ENCODE results near the gene RFPL2.
"Not testable (repeated sequence)": the region's sequence is repeated elsewhere in the genome, so short reads cannot be mapped to it uniquely, and the experiment has no call there.

RFPL2 gene

DNA sequence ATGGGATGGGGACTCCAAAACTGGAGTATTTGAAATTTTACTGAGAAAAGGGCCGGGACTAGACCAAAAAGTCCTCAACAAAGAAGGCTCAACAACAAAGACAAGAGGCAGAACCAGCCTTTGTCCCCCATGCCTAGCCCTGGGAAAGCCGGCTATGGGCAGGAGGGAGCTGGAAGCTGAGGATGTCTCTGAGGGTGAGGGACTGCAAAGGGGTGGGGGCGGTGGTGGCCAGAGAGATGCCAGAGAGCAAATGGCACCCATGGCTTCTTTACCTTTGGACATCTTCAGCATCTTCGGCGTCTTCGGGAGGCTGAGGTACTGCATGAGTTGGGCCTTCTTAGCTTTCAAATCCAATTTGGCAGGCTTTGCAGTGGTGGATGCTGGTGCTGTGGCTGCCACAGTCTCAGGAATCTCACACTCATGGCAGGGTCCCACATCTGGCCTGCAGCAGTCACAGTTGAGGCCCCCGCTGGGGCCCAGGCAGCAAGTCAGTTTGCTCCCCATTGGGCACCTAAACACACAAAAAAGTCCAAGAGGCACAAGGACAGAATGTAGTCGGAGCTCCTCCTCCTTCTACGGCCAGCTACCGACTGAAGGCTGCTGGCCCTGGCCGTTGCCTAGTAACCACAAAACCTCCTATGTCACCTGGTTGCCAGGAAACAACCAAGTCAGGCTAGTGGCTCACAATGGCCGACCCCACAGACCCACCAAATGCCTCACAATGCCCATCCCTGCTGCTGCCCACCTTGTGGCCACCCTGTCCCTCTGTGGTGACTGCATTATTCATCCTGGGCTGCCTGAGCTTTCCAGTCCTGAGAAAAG, 46.0 kb downstream of the RFPL2 start, which contains the start of gene C22orf42:
Gene C22orf42, minus strand, starts transcription at position 592 of the 822 bp plus-strand sequence. Its CDS starts 88 bp downstream, at position 504.
- no peak within 1 kb of the TSS for H3K27ac ChIP-seq
- no peaks in the 10 kb centered on the region for H3K9me3 ChIP-seq (ENCODE audit: low read depth, low read length)
- TF ChIP-seq POLR2AphosphoS5 (IDR thresholded peaks at IDR 0.05; ENCODE audit: borderline replicate concordance, low read depth, low read length) = no peak
- TF ChIP-seq FOXP2 (optimal IDR thresholded peaks at IDR 0.05; ENCODE audit: control extremely low read depth, extremely low read length, insufficient read depth) = no peak
- no peak for TF ChIP-seq EZH2 (IDR thresholded peaks at IDR 0.05)
- no peaks in the 10 kb centered on the region for H3K36me3 ChIP-seq (ENCODE audit: insufficient read depth, low read length)
- no peak for DNase-seq (ENCODE audit: low read depth, low spot score)
- no peak within 1 kb of the TSS for H3K9ac ChIP-seq (ENCODE audit: insufficient read length)
- H3K4me3 ChIP-seq = no peak within 1 kb of the TSS

- not testable (repeated sequence) for H3K9me3 ChIP-seq (ENCODE audit: low read depth, low read length); H3K27ac ChIP-seq; DNase-seq (ENCODE audit: low read depth, low spot score); H3K4me3 ChIP-seq; H3K9ac ChIP-seq (ENCODE audit: insufficient read length); H3K36me3 ChIP-seq (ENCODE audit: insufficient read depth, low read length)
Measured at GRCh38 chr22:32157632-32158031, 47.2 kb downstream of the RFPL2 start.

DNA sequence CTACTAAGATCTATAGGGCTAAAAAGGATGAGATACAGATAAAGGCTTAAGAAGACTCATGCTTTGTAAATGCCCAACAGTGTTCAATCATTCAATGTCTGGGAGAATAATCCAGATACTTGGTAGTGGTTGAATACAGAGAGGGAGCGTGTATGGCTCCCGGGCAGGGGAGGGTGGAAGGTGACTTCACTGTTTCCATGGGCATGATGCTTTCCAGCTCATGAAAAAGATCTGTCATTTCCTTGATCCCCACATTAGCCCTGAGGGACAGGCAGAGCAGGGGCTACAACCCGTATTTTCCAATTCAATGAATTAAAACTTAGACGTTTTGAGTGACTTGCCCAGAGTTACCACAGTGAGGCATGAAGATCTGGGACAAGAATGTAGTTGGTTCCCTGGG, 50.1 kb downstream of the RFPL2 start:
- not testable (repeated sequence) for H3K4me3 ChIP-seq; DNase-seq (ENCODE audit: low read depth, low spot score); H3K27ac ChIP-seq; H3K9ac ChIP-seq (ENCODE audit: insufficient read length); H3K36me3 ChIP-seq (ENCODE audit: insufficient read depth, low read length); H3K9me3 ChIP-seq (ENCODE audit: low read depth, low read length)

GRCh38 chr22:32151641-32152040, 53.2 kb downstream of the RFPL2 start:
- not testable (repeated sequence) for DNase-seq (ENCODE audit: low read depth, low spot score); H3K9ac ChIP-seq (ENCODE audit: insufficient read length); H3K4me3 ChIP-seq; H3K36me3 ChIP-seq (ENCODE audit: insufficient read depth, low read length); H3K9me3 ChIP-seq (ENCODE audit: low read depth, low read length); H3K27ac ChIP-seq

DNA sequence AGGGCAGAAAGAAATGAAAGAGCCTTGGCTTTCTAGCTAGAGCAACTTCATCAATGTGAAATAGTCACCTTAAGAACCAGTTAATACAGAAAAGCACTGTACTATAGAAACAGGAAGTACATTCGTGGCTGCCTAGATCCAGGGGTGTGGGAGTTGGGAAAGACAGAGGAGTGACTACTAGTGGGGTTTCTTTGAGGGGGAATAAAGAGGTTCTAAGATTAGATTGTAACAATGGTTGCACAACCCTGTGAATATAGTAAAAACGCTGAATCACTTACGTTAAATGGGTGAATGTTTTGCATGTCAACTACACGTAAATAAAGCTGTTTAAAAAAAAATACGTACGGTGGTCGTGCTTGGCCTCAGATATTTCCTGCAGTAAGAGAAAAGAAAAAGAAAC, 54.2 kb downstream of the RFPL2 start:
- H3K27ac ChIP-seq; H3K9me3 ChIP-seq (ENCODE audit: low read depth, low read length); H3K36me3 ChIP-seq (ENCODE audit: insufficient read depth, low read length); DNase-seq (ENCODE audit: low read depth, low spot score); H3K9ac ChIP-seq (ENCODE audit: insufficient read length); H3K4me3 ChIP-seq: not testable (repeated sequence)

- H3K9me3 ChIP-seq (ENCODE audit: low read depth, low read length); H3K36me3 ChIP-seq (ENCODE audit: insufficient read depth, low read length); DNase-seq (ENCODE audit: low read depth, low spot score); H3K27ac ChIP-seq; H3K4me3 ChIP-seq; H3K9ac ChIP-seq (ENCODE audit: insufficient read length): not testable (repeated sequence)
Measured at GRCh38 chr22:32148372-32148771, 56.5 kb downstream of the RFPL2 start.

GRCh38 chr22:32147128-32147527, 57.7 kb downstream of the RFPL2 start:
- H3K27ac ChIP-seq; H3K9me3 ChIP-seq (ENCODE audit: low read depth, low read length); DNase-seq (ENCODE audit: low read depth, low spot score); H3K4me3 ChIP-seq; H3K9ac ChIP-seq (ENCODE audit: insufficient read length); H3K36me3 ChIP-seq (ENCODE audit: insufficient read depth, low read length): not testable (repeated sequence)

- H3K4me3 ChIP-seq = no peak overlapping the region
- DNase-seq (ENCODE audit: low read depth, low spot score) = peak; percentile 6
- no peaks in the 10 kb centered on the region for H3K36me3 ChIP-seq (ENCODE audit: insufficient read depth, low read length)
- H3K9me3 ChIP-seq (ENCODE audit: low read depth, low read length) = no peaks in the 10 kb centered on the region
- no peak overlapping the region for H3K27ac ChIP-seq
- H3K9ac ChIP-seq (ENCODE audit: insufficient read length) = no peak overlapping the region
- TF ChIP-seq FOXP2 (optimal IDR thresholded peaks at IDR 0.05; ENCODE audit: control extremely low read depth, extremely low read length, insufficient read depth) = no peak
- no peak for TF ChIP-seq POLR2AphosphoS5 (IDR thresholded peaks at IDR 0.05; ENCODE audit: borderline replicate concordance, low read depth, low read length)
- TF ChIP-seq EZH2 (IDR thresholded peaks at IDR 0.05) = no peak
Measured at GRCh38 chr22:32144496-32145274, 60.2 kb downstream of the RFPL2 start.

- no peak for DNase-seq (ENCODE audit: low read depth, low spot score)
- Histone ChIP-seq H3K27ac (no peak overlapping the region), H3K36me3 (ENCODE audit: insufficient read depth, low read length) (no peaks in the 10 kb centered on the region), H3K4me3 (no peak overlapping the region), H3K9ac (ENCODE audit: insufficient read length) (no peak overlapping the region), H3K9me3 (ENCODE audit: low read depth, low read length) (no peaks in the 10 kb centered on the region)
- TF ChIP-seq FOXP2 (optimal IDR thresholded peaks at IDR 0.05; ENCODE audit: control extremely low read depth, extremely low read length, insufficient read depth) = no peak
- TF ChIP-seq EZH2 (IDR thresholded peaks at IDR 0.05) = no peak
- TF ChIP-seq POLR2AphosphoS5 (IDR thresholded peaks at IDR 0.05; ENCODE audit: borderline replicate concordance, low read depth, low read length) = no peak
Measured at GRCh38 chr22:32142600-32142999, 62.3 kb downstream of the RFPL2 start.

- H3K9me3 ChIP-seq (ENCODE audit: low read depth, low read length); H3K4me3 ChIP-seq; H3K9ac ChIP-seq (ENCODE audit: insufficient read length); DNase-seq (ENCODE audit: low read depth, low spot score); H3K36me3 ChIP-seq (ENCODE audit: insufficient read depth, low read length); H3K27ac ChIP-seq: not testable (repeated sequence)
Measured at GRCh38 chr22:32140688-32141087, 64.2 kb downstream of the RFPL2 start.
